Measurements from ENCODE around the gene MESP2.

- TF ChIP-seq ZNF124 (CRISPR knock-in tag; IDR thresholded peaks at IDR 0.05) (no peak), RBFOX2 (IDR thresholded peaks at IDR 0.05; ENCODE audit: low read depth, low read length) (peak; percentile 42; the same call in 1 of the 2 replicates), EP300 (IDR thresholded peaks at IDR 0.05; ENCODE audit: low read depth in 2 of 2, low read length in 2 of 2) (no peak), EP300 (CRISPR knock-in tag; IDR thresholded peaks at IDR 0.05; ENCODE audit: borderline replicate concordance) (no peak), GATA4 (IDR thresholded peaks at IDR 0.05; ENCODE audit: borderline replicate concordance, low read depth) (no peak), CTCF (CRISPR knock-in tag; IDR thresholded peaks at IDR 0.05) (no peak), REPIN1 (CRISPR knock-in tag; IDR thresholded peaks at IDR 0.05; ENCODE audit: borderline replicate concordance, low read depth) (no peak)
- TF ChIP-seq, protein P1, sequence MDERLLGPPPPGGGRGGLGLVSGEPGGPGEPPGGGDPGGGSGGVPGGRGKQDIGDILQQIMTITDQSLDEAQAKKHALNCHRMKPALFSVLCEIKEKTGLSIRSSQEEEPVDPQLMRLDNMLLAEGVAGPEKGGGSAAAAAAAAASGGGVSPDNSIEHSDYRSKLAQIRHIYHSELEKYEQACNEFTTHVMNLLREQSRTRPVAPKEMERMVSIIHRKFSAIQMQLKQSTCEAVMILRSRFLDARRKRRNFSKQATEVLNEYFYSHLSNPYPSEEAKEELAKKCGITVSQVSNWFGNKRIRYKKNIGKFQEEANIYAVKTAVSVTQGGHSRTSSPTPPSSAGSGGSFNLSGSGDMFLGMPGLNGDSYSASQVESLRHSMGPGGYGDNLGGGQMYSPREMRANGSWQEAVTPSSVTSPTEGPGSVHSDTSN (CRISPR knock-in tag; IDR thresholded peaks at IDR 0.05), result no peak
Measured at GRCh38 chr15:89799011-89799911, 23.1 kb downstream of the MESP2 start.
